A375 (cell line): ENCODE results near the gene ABCA12. TPM values are rescaled to one million over a fixed set of nuclear protein-coding genes. Genes with fewer than 3 reads are reported as not detected.

ENCODE experiments used
- total RNA-seq: library from RNA; depleted of rRNA; stranded (reverse); fragments of >200 nt; shearing (Covaris generic); gene quantifications from 2 replicates; pipeline ENCODE4 v1.2.3, GENCODE V29; 2014; rRNA removed

The ABCA12 gene
- under 0.01 and 0.19 TPM in 2 replicates for total RNA-seq

GRCh38 chr2:215138479-215138878 is at the start of gene ABCA12:
TSS of gene ABCA12 (minus strand) at chr2:215138626. CDS start at chr2:215138208, 418 bp downstream.

Other genes starting within 250 kb of the ABCA12 start
- 28.6 and 29.0 TPM in 2 replicates for gene ATIC, start 173.4 kb upstream of the ABCA12 start, total RNA-seq